ENCODE results near the gene DDX19B. TPM values are rescaled to one million over a fixed set of nuclear protein-coding genes. Genes with fewer than 3 reads are reported as not detected.

The DDX19B gene
- 8.2 and 8.5 TPM in 2 replicates for polyA plus RNA-seq

GRCh38 chr16:70298988-70299938 lies at the start of gene DDX19B:
DDX19B (plus strand) TSS chr16:70299186; CDS start chr16:70299298, 112 bp downstream.

GRCh38 chr16:70251629-70252354 lies 47.2 kb upstream of the DDX19B start, which contains the start of gene EXOSC6:
EXOSC6 (minus strand) TSS chr16:70251940; CDS start chr16:70251900, 40 bp downstream.

GRCh38 chr16:70289229-70290094 lies 9.5 kb upstream of the DDX19B start, which contains the start of gene AARS1:
AARS1 (minus strand) TSS chr16:70289506; CDS start chr16:70282763, 6,743 bp downstream.

Other genes starting within 250 kb of the DDX19B start
- 0.91 and 0.99 TPM in 2 replicates for gene PDPR, start 184.9 kb upstream of the DDX19B start, polyA plus RNA-seq
- gene CLEC18C, start 125.4 kb upstream of the DDX19B start, polyA plus RNA-seq = not detected in 2 replicates
- gene EXOSC6, start 47.2 kb upstream of the DDX19B start, polyA plus RNA-seq = 13.9 and 22.3 TPM in 2 replicates
- gene AARS1, start 9.7 kb upstream of the DDX19B start, polyA plus RNA-seq = 42.2 and 47.7 TPM in 2 replicates
- 26.9 and 30.6 TPM in 2 replicates for gene DDX19A, start 47.7 kb downstream of the DDX19B start, polyA plus RNA-seq
- 1.2 and 1.6 TPM in 2 replicates for gene ST3GAL2, start 139.9 kb downstream of the DDX19B start, polyA plus RNA-seq
- 0.27 and 0.69 TPM in 2 replicates for gene FCSK, start 155.4 kb downstream of the DDX19B start, polyA plus RNA-seq
- gene COG4, start 224.4 kb downstream of the DDX19B start, polyA plus RNA-seq = 23.3 and 24.3 TPM in 2 replicates
- gene SF3B3, start 224.6 kb downstream of the DDX19B start, polyA plus RNA-seq = 52.6 and 56.8 TPM in 2 replicates

Measured in Purkinje cell (primary cell).